GM23248 (cell line): ENCODE results near the gene FCHSD1.

Experiments
- EZH2 ChIP-seq: fragments of 200-600 bp; sonication (generic); IDR thresholded peaks from 2 replicates; pipeline ENCODE4 v1.6.1; 2018; ENCODE audit warnings: antibody characterized with exemption, mild to moderate bottlenecking; ENCODE audit not compliant: insufficient read depth, poor library complexity, severe bottlenecking
- EZH2phosphoT487 ChIP-seq: fragments of 200-600 bp; sonication (generic); IDR thresholded peaks from 2 replicates; pipeline ENCODE4 v1.6.1; 2018; ENCODE audit warnings: antibody characterized with exemption, moderate library complexity, mild to moderate bottlenecking, low read depth; ENCODE audit not compliant: insufficient read depth

DNA sequence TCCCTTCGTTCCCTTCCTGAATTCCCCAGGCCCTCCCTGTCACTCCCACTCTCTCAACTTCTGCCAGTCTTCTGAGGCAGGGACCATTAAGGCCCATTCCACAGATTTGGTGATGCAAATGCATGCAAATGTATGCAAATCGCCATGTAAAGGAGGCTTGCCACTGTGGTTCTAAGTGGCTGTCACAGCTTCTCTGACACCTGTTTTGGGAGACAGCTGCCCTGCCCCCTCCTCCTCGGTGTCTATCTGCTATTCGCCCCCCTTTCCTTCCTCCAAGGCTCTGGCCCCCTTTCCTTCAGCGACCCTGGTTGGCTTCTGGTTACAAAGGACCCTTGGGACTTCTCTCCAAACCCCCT, 41.3 kb upstream of the FCHSD1 start:
- no peak for TF ChIP-seq EZH2
- no peak for TF ChIP-seq EZH2phosphoT487
